22Rv1 (cell line): ENCODE data around the gene MED29.

Source experiments
- H3K27ac ChIP-seq: fragments of 450-650 bp; 2 replicates; pipeline ENCODE4 v1.5.1; 2017
- ZFX ChIP-seq: fragments of 450-650 bp; IDR thresholded peaks from 2 replicates; pipeline ENCODE4 v1.6.1; 2017; ENCODE audit warnings: antibody characterized with exemption, borderline replicate concordance
- TF ChIP-seq, protein P1 (sequence below): fragments of 450-650 bp; IDR thresholded peaks from 2 replicates; pipeline ENCODE4 v1.5.1; 2017; ENCODE audit warnings: mild to moderate bottlenecking

MED29 gene

DNA sequence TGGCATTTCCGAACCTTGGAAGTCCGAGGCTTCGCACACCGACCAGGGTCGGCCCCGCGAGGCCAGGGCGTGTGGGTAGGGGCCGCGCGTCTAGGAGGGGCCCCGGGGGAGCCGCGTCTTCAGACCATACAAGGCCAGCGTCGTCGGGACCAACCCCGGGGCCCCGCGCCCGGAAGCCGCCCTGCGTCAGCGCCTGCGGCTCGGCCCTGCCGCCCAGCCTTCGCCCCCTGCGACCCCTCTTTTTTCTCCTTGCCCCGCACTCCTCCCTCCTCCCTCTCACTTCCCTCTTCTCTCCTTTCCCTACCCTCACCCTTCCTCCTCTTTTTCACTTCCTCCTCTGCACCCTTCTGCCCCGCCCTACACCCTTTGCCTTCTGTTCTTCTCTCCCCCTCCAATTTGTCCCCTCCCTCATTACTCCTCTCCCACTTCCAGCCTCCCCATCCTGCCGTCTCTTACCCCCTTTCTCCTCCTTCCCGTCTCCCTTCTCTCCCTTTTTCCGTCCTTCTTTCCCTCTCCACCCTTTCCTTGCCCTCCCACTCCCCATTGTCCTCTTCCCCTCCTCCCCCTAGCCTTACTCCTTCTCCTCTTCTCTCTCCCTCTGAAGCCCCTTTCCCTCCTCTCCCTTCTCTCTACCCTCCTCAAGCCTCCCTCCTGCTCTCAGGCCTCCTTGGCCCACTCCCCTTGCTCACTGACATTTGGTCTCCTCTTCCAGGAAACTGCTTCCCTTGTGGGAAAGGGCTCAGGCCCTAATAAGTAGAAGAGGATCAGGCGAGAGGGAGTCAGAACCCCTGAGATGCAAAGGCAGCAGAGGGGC lies 19.0 kb downstream of the MED29 start:
- no peak for TF ChIP-seq ZFX
- TF ChIP-seq, protein P1, sequence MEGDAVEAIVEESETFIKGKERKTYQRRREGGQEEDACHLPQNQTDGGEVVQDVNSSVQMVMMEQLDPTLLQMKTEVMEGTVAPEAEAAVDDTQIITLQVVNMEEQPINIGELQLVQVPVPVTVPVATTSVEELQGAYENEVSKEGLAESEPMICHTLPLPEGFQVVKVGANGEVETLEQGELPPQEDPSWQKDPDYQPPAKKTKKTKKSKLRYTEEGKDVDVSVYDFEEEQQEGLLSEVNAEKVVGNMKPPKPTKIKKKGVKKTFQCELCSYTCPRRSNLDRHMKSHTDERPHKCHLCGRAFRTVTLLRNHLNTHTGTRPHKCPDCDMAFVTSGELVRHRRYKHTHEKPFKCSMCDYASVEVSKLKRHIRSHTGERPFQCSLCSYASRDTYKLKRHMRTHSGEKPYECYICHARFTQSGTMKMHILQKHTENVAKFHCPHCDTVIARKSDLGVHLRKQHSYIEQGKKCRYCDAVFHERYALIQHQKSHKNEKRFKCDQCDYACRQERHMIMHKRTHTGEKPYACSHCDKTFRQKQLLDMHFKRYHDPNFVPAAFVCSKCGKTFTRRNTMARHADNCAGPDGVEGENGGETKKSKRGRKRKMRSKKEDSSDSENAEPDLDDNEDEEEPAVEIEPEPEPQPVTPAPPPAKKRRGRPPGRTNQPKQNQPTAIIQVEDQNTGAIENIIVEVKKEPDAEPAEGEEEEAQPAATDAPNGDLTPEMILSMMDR, result no peak
- peak overlapping the region; percentile 98 for H3K27ac ChIP-seq

DNA sequence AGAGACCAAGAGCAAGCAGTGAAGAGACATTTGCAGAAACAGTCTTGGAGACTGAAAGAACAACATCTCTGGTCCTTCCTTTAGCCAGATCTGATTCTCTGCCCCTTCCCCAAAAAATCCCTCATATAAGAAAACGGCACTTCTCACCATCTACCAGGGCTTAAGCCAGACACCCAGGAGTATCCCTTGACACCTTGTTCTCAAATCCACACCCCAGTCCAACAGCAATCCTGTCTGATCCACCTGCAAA lies 19.6 kb downstream of the MED29 start:
- peak overlapping the region; percentile 98 for H3K27ac ChIP-seq
- TF ChIP-seq, protein P1, result no peak
- TF ChIP-seq ZFX, result no peak

DNA sequence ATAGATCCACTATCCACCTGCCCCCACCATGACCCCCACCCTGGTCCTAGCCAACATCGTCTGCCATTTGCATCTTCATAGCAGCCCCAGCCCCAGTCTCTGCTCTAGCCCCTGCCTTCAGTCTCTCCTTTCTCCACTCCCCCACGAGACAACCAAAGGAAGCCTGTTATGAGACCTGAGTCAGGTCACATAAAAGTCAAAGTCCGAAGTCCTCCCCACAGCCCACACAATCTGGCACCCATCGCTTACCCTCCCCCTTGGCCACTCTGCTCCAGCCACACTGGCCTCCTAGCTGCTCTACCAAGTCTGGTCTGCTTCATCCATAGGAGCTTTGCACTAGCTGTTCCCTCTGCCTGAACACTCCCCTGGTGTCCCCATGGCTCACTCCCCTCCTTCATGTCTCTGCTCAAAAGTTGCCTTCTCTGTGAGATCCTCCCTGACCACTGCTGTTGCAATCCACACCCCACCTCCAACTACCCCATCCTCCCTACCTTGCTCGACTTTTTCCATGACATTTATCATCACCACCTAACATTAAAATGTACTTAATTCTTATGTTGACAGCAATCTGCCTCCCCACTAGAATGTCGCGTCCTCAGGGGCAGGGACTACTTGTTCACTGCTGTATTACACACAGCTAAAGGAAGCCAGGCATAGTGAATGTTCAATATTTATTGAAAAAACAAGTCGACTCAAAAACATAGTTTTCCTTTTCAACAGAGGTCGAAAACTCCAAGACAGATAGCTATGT lies 20.1 kb downstream of the MED29 start:
- peak overlapping the region; percentile 98 for H3K27ac ChIP-seq
- TF ChIP-seq, protein P1, result no peak

DNA sequence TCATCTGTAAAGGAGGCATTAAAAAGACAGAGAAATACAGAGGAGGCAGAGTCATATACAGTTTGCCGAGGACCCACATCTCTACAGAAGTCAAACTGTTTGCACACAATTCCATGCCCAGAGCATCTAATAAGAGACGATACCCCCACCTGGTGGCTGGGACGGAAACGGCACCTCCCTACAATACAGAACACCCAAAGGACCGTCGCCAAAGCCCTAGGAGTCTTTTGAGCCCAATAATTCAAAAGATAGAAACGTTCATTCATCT lies 20.6 kb downstream of the MED29 start:
- H3K27ac ChIP-seq, result peak overlapping the region; percentile 98
- TF ChIP-seq ZFX, result no peak
- TF ChIP-seq, protein P1, result peak; percentile 86

DNA sequence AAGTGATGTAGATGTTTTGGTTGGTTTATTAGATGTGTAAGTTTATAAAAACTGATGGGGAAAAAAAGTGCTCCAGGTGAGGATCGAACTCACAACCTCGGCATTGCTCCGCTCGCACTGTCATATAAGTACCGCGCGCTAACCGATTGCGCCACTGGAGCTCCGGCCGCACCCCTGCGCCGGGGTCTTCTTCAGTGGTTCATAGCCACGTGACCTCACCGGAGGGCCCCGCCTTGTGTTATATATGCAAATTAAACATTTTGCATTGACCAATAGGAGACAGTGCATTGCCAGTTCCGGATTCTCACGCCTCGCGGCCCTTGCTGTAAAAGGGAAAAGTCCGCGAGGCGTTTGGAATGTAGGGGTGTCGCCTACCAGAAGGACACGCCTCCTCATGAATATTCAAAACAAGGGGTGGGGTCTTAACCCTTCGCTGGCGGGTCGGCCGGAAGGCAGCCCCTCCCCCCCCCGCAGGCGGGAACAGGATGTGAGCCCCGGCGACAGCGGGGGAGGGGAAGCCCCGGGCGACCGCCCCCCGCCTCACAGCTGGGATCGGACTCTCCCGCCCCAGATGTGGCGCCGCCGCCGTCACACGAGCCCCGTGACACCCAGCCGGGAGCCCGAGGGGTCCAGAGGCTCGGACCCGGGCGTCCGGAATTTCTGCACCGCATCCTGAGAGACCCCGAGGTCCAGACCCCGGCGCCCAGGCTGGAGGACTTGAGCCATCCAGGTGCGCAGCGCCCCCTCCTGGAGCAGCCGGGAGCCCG lies 21.1 kb downstream of the MED29 start, which contains the start of gene PLEKHG2:
Gene PLEKHG2 (plus strand): TSS at position 570 of the 767 bp plus-strand sequence. CDS start 1,418 bp downstream, outside the sequence.
- TF ChIP-seq, protein P1, result peak; percentile 71; the same call in 1 of the 2 replicates
- TF ChIP-seq ZFX, result no peak
- H3K27ac ChIP-seq, result peak within 1 kb of the TSS; percentile 98

DNA sequence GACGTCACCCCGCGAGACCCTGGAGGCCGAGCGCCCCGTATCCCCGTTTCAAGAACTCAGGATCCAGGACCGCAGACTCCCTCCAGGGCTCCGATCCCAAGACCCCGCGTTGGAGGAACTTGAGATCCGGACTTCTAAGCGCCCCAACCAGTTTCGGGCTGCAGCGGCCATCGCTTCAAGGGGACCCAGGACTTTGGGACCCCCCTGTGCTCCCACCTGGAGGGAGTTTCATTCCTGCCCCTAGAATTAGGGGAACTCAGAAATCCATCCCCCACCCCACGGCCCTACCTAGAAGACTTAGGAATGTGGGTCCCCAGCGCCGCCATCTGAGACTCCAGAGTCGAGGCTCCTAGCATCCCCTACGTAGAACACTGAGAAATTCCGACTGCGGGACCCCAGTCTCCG lies 21.7 kb downstream of the MED29 start:
- H3K27ac ChIP-seq, result peak overlapping the region; percentile 98
- TF ChIP-seq, protein P1, result no peak; the same call in 1 of the 2 replicates
- no peak for TF ChIP-seq ZFX
